ENCODE measurements around the gene FAM120A. TPM values are rescaled to one million over a fixed set of nuclear protein-coding genes. Genes with fewer than 3 reads are reported as not detected.
A peak's percentile ranks its signal among the peaks of the same experiment; 100 is the strongest.

Gene FAM120A
- total and polyA plus RNA-seq, 7 donors = 37.9 to 126 (median 70.1) TPM

DNA sequence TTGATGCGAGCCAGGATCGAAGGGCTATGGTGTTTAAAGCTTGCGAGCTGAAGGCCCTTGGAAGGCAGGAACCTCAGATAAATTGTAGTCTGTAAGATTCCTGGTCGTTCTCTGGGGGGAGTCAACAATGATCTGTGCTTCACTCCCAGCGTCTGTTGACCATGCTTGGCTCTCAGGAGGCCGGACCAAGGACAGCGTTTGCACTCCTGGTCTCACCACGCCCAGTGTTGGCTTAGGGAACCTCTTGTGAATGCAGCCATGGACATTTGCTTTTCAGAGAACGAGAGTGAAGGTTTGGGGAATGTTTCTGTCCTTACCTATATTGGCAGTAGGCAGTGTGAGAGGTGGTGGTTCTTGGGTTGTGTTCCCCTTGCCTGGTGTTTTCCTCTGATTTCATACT is 62.1 kb downstream of the FAM120A start:
- ATAC-seq (no peak), DNase-seq (no peak)
- TF ChIP-seq, protein P1, sequence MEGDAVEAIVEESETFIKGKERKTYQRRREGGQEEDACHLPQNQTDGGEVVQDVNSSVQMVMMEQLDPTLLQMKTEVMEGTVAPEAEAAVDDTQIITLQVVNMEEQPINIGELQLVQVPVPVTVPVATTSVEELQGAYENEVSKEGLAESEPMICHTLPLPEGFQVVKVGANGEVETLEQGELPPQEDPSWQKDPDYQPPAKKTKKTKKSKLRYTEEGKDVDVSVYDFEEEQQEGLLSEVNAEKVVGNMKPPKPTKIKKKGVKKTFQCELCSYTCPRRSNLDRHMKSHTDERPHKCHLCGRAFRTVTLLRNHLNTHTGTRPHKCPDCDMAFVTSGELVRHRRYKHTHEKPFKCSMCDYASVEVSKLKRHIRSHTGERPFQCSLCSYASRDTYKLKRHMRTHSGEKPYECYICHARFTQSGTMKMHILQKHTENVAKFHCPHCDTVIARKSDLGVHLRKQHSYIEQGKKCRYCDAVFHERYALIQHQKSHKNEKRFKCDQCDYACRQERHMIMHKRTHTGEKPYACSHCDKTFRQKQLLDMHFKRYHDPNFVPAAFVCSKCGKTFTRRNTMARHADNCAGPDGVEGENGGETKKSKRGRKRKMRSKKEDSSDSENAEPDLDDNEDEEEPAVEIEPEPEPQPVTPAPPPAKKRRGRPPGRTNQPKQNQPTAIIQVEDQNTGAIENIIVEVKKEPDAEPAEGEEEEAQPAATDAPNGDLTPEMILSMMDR (IDR thresholded peaks at IDR 0.05) = no peak
- H3K27me3 ChIP-seq (ENCODE audit: insufficient read depth in 3 of 3, low read length in 2 of 3) = no peaks in the 10 kb centered on the region
- peak overlapping the region; percentile 72 for H3K27ac ChIP-seq
- H3K4me1 ChIP-seq = peaks cover 44% of the 10 kb centered on the region
- WGBS, 3 donors = 63 to 72% (median 64%) methylated on average over 9 of the region's 9 CpGs
- no peak overlapping the region for H3K4me3 ChIP-seq
- intact Hi-C loops (cut with DNase I) = loop anchor here in 1 of 2 donors (5.0 to 10.0 kb wide), 2 partner anchors 51 to 56 kb away; no protein-coding TSS in a partner anchor
- H3K36me3 ChIP-seq (ENCODE audit: insufficient read depth in 1 of 2, low read depth in 1 of 2) = peaks cover 0 to 22% of the 10 kb centered on the region in 2 donors
- no peaks in the 10 kb centered on the region for H3K9me3 ChIP-seq

DNA sequence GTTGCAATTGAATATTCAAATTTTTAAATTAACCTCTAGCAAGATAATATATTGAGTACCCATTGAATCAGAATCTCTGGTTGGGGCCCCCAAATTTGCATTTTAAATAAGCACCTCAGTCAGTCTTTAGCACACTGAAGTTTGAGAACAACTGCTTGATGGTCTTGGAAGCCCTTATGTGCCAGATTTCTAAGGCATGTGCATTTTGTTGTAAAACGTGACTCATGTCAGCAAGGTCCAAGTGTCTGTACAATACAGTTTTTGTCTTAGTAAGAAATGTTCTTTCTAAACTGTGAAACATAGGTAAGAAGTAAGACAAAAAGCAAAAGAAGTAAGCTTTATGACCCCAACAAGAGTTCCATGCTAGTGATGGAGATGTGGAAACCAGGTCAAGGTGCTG is 65.8 kb downstream of the FAM120A start:
- intact Hi-C loops (cut with DNase I) = loop anchor here in 1 of 2 donors (10.0 kb wide), 1 partner anchor 47 kb away; no protein-coding TSS in a partner anchor
- Histone ChIP-seq H3K27ac (no peak overlapping the region), H3K9me3 (no peaks in the 10 kb centered on the region), H3K27me3 (ENCODE audit: insufficient read depth in 3 of 3, low read length in 2 of 3) (no peaks in the 10 kb centered on the region), H3K36me3 (ENCODE audit: insufficient read depth in 1 of 2, low read depth in 1 of 2) (peaks cover 0 to 44% of the 10 kb centered on the region in 2 donors), H3K4me1 (peaks cover 23% of the 10 kb centered on the region), H3K4me3 (no peak overlapping the region)
- ATAC-seq (no peak), DNase-seq (no peak)
- TF ChIP-seq, protein P1 (IDR thresholded peaks at IDR 0.05) = no peak
- WGBS, 3 donors = 55 to 67% (median 64%) methylated on average over 1 of the region's 1 CpG

DNA sequence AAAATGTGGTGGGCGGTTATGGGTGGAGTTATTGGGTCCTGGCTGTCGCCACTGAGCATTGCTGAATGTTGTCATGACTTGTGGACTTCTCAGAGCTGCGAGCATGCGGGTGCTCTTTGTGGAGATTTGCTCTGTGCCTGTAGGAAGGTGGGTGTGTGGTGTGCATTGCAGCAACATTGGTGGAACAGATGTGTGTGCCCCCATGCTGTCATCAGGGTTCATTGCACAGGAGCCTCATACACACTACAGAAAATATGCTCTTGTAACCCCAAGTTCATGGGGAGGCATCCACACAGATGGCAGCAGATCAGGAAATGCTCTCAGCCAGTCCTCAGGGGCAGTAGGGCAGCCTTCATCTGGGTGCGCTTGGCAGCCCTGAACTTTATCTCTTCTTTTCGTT is 69.0 kb downstream of the FAM120A start:
- 88 to 92% (median 92%) methylated on average over 6 of the region's 6 CpGs for WGBS, 3 donors
- H3K9me3 ChIP-seq = no peaks in the 10 kb centered on the region
- no peak overlapping the region for H3K27ac ChIP-seq
- no peaks in the 10 kb centered on the region for H3K27me3 ChIP-seq (ENCODE audit: insufficient read depth in 3 of 3, low read length in 2 of 3)
- intact Hi-C loops (cut with DNase I) = no loop called here
- H3K4me3 ChIP-seq = no peak overlapping the region
- no peaks in the 10 kb centered on the region for H3K4me1 ChIP-seq
- H3K36me3 ChIP-seq (ENCODE audit: insufficient read depth in 1 of 2, low read depth in 1 of 2) = peaks cover 0 to 62% of the 10 kb centered on the region in 2 donors
- DNase-seq (no peak), ATAC-seq (peak in 1 of 4 donors; percentile 25)
- TF ChIP-seq, protein P1 (IDR thresholded peaks at IDR 0.05) = no peak

DNA sequence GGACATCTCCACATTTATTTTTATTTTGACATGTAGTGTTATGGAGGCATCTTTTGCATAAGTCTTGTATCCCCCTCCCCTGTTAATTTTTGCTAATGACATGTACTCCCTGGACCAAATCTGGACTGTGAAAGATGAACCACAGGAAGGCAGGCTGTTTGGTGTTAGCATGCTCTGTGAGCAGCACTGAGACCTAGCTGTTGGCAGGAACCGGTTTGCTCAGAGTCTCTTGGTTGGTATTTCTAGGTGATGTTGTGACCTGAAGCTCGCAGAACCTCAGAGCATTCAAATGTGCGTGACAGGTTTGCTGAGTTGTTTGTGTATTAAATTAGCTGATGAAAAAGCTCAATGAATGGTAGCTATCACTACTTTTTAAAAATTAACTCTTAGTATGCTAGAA is 71.3 kb downstream of the FAM120A start:
- intact Hi-C loops (cut with DNase I) = no loop called here
- H3K27ac ChIP-seq = no peak overlapping the region
- H3K4me3 ChIP-seq = no peak overlapping the region
- ATAC-seq = peak in 2 of 4 donors; percentile 35 to 36
- H3K9me3 ChIP-seq = no peaks in the 10 kb centered on the region
- no peak for DNase-seq
- peaks cover 0 to 65% of the 10 kb centered on the region in 2 donors for H3K36me3 ChIP-seq (ENCODE audit: insufficient read depth in 1 of 2, low read depth in 1 of 2)
- H3K4me1 ChIP-seq = no peaks in the 10 kb centered on the region
- TF ChIP-seq, protein P1 (IDR thresholded peaks at IDR 0.05) = no peak
- no peaks in the 10 kb centered on the region for H3K27me3 ChIP-seq (ENCODE audit: insufficient read depth in 3 of 3, low read length in 2 of 3)
- WGBS, 3 donors = 43 to 62% (median 45%) methylated on average over 3 of the region's 3 CpGs

Measured in psoas muscle (tissue), 8 donors.